Esophagus squamous epithelium (tissue), 5 donors: ENCODE measurements around the gene ACVR2B. TPM values are rescaled to one million over a fixed set of nuclear protein-coding genes. Genes with fewer than 3 reads are reported as not detected.
A peak's percentile ranks its signal among the peaks of the same experiment; 100 is the strongest.

Source experiments
- DNase-seq: peaks from one replicate; lab custom pipeline; 2025; lab: John Stamatoyannopoulos, UW
- H3K27ac ChIP-seq, 4 donors: fragments of 200-600 bp; sonication (generic); one replicate each; pipeline ENCODE4 v1.5.1; 2016 to 2019; ENCODE audit warnings: mild to moderate bottlenecking in 1 of 4
- H3K27me3 ChIP-seq, 4 donors: fragments of 200-600 bp; sonication (generic); 1 replicate in 3 of 4; 2 replicates in 1 of 4; pipeline versions ENCODE4 v1.5.1 to v1.6.0; 2017 to 2021; ENCODE audit warnings: antibody characterized with exemption in 1 of 4
- H3K36me3 ChIP-seq, 3 donors: fragments of 200-600 bp; sonication (generic); one replicate each; pipeline ENCODE4 v1.5.1; 2016 to 2019
- H3K4me1 ChIP-seq, 3 donors: fragments of 200-600 bp; sonication (generic); one replicate each; pipeline ENCODE4 v1.5.1; 2017 to 2019
- H3K4me3 ChIP-seq, 4 donors: fragments of 200-600 bp; sonication (generic); 1 replicate in 3 of 4; 2 replicates in 1 of 4; pipeline ENCODE4 v1.5.1; 2016 to 2019; ENCODE audit warnings: mild to moderate bottlenecking in 2 of 4, moderate library complexity in 1 of 4
- H3K9me3 ChIP-seq, 3 donors: fragments of 200-600 bp; sonication (generic); one replicate each; pipeline ENCODE4 v1.5.1; 2016 to 2019
- CTCF ChIP-seq, 6 experiments: fragments of 450-650 bp in 4 of 6; fragments of 200-600 bp in 2 of 6; sonication (generic) in 2 of 6; IDR thresholded peaks; one replicate each; pipeline ENCODE4 v1.5.1; 2016 to 2019; ENCODE audit warnings: antibody characterized with exemption in 6 of 6, mild to moderate bottlenecking in 4 of 6, moderate library complexity in 4 of 6
- POLR2A ChIP-seq, 4 donors: fragments of 450-650 bp; IDR thresholded peaks; one replicate each; pipeline ENCODE4 v1.6.1; 2017; ENCODE audit warnings: antibody characterized with exemption in 4 of 4, mild to moderate bottlenecking in 4 of 4, moderate library complexity in 3 of 4
- whole genome bisulfite sequencing, 2 donors: methylation state at CpG; one replicate each; pipeline ENCODE4 v1.1.5; 2018; 5-methylcytosine and 5-hydroxymethylcytosine counted together
- intact Hi-C: fragments of 100-400 bp; cut with DNase I; formaldehyde crosslinking; loops from one replicate; pipeline ENCODE4 v1.15.0; 2022
- total RNA-seq, 4 donors: library from RNA; depleted of rRNA; stranded (reverse); fragments of >200 nt; gene quantifications; one replicate each; pipeline ENCODE4 v1.1.0, GENCODE V29; 2016
- donor health status: DM: yes; HTN: yes; CAD: no.

ACVR2B gene
- total RNA-seq, 4 donors from 2014 or later, result 1.1 to 4.0 (median 2.4) TPM

GRCh38 chr3:38458796-38459498 lies 5.3 kb downstream of the ACVR2B start:
- no peaks in the 10 kb centered on the region for H3K36me3 ChIP-seq
- H3K27ac ChIP-seq, result peak overlapping the region in 3 of 4 donors; percentile 4 to 38 (median 17)
- peaks cover 26 to 60% (median 33%) of the 10 kb centered on the region in 3 donors for H3K4me1 ChIP-seq
- WGBS, 2 donors, result 40 to 52% methylated on average over 7 to 10 of the region's 13 CpGs
- intact Hi-C loops, result no loop called here
- no peaks in the 10 kb centered on the region for H3K27me3 ChIP-seq
- peak overlapping the region in 3 of 4 donors; percentile 5 to 39 (median 15) for H3K4me3 ChIP-seq
- TF ChIP-seq CTCF (IDR thresholded peaks at IDR 0.05) (no peak), POLR2A (IDR thresholded peaks at IDR 0.05) (no peak)
- no peaks in the 10 kb centered on the region for H3K9me3 ChIP-seq
- no peak for DNase-seq

- no peak for DNase-seq
- peak overlapping the region in 3 of 4 donors; percentile 4 to 38 (median 17) for H3K27ac ChIP-seq
- H3K9me3 ChIP-seq, result no peaks in the 10 kb centered on the region
- 54 to 64% methylated on average over 2 to 3 of the region's 10 CpGs for WGBS, 2 donors
- H3K4me3 ChIP-seq, result peak overlapping the region in 3 of 4 donors; percentile 5 to 39 (median 15)
- peaks cover 22 to 57% (median 33%) of the 10 kb centered on the region in 3 donors for H3K4me1 ChIP-seq
- TF ChIP-seq CTCF (IDR thresholded peaks at IDR 0.05), result no peak
- no peaks in the 10 kb centered on the region for H3K27me3 ChIP-seq
- intact Hi-C loops, result no loop called here
- no peaks in the 10 kb centered on the region for H3K36me3 ChIP-seq
Observed at GRCh38 chr3:38459499-38460048, 5.9 kb downstream of the ACVR2B start.

- DNase-seq, result no peak
- peaks cover 13 to 46% (median 32%) of the 10 kb centered on the region in 3 donors for H3K4me1 ChIP-seq
- WGBS, 2 donors, result 73 to 88% methylated on average over 8 to 10 of the region's 12 CpGs
- H3K27me3 ChIP-seq, result no peaks in the 10 kb centered on the region
- no peak for TF ChIP-seq CTCF (IDR thresholded peaks at IDR 0.05)
- TF ChIP-seq POLR2A (IDR thresholded peaks at IDR 0.05), result no peak
- no peaks in the 10 kb centered on the region for H3K36me3 ChIP-seq
- peak overlapping the region in 2 of 4 donors; percentile 13 to 49 for H3K27ac ChIP-seq
- H3K4me3 ChIP-seq, result no peak overlapping the region
- no peaks in the 10 kb centered on the region for H3K9me3 ChIP-seq
- intact Hi-C loops, result no loop called here
Observed at GRCh38 chr3:38460377-38461270, 6.9 kb downstream of the ACVR2B start.

GRCh38 chr3:38465588-38466154 lies 12.0 kb downstream of the ACVR2B start:
- WGBS, 2 donors, result 89 to 91% methylated on average over 1 of the region's 1 CpG
- DNase-seq, result no peak
- TF ChIP-seq CTCF (IDR thresholded peaks at IDR 0.05) (no peak), POLR2A (IDR thresholded peaks at IDR 0.05) (no peak)
- intact Hi-C loops, result no loop called here
- H3K4me3 ChIP-seq, result no peak overlapping the region
- H3K9me3 ChIP-seq, result peaks cover 0 to 14% (median 0%) of the 10 kb centered on the region in 3 donors
- H3K4me1 ChIP-seq, result peaks cover 0 to 9% (median 6%) of the 10 kb centered on the region in 3 donors
- H3K36me3 ChIP-seq, result no peaks in the 10 kb centered on the region
- no peaks in the 10 kb centered on the region for H3K27me3 ChIP-seq
- no peak overlapping the region for H3K27ac ChIP-seq
